Stomach (tissue), 9 donors: Measurements from ENCODE around the gene KCNK7. TPM values are rescaled to one million over a fixed set of nuclear protein-coding genes. Genes with fewer than 3 reads are reported as not detected.
A peak's percentile ranks its signal among the peaks of the same experiment; 100 is the strongest.
"Not testable (repeated sequence)": the region's sequence is repeated elsewhere in the genome, so short reads cannot be mapped to it uniquely, and the experiment has no call there.

Source experiments
- DNase-seq, 2 donors: peaks; one replicate each; pipeline versions ENCODE4 v3.0.0 to v3.0.0-alpha.2; 2013 to 2019
- H3K27ac ChIP-seq, 5 donors: fragments of 200-600 bp in 4 of 5; sonication (generic) in 4 of 5; one replicate each; pipeline ENCODE4 v1.5.1; 2013 to 2019; ENCODE audit warnings: mild to moderate bottlenecking in 1 of 5, moderate library complexity in 1 of 5
- H3K27me3 ChIP-seq, 3 donors: fragments of 200-600 bp; sonication (generic); one replicate each; pipeline ENCODE4 v1.5.1; 2017 to 2019; ENCODE audit warnings: mixed run types in 1 of 3
- H3K36me3 ChIP-seq, 4 donors: fragments of 200-600 bp; sonication (generic); 1 replicate in 3 of 4; 2 replicates in 1 of 4; pipeline ENCODE4 v1.5.1; 2016 to 2019
- H3K4me1 ChIP-seq, 4 donors: fragments of 200-600 bp; sonication (generic); one replicate each; pipeline ENCODE4 v1.5.1; 2016 to 2019
- H3K4me3 ChIP-seq, 4 donors: fragments of 200-600 bp; sonication (generic) in 3 of 4; one replicate each; pipeline ENCODE4 v1.5.1; 2016 to 2019; ENCODE audit warnings: mild to moderate bottlenecking in 1 of 4
- H3K9me3 ChIP-seq, 4 donors: fragments of 200-600 bp; sonication (generic); one replicate each; pipeline ENCODE4 v1.5.1; 2016 to 2019
- EP300 ChIP-seq: sonication (generic); formaldehyde crosslinking; IDR thresholded peaks from one replicate; pipeline ENCODE4 v1.6.1; 2017; ENCODE audit warnings: antibody characterized with exemption
- POLR2A ChIP-seq, 4 donors: fragments of 450-650 bp; IDR thresholded peaks; one replicate each; pipeline ENCODE4 v1.6.1; 2016; ENCODE audit warnings: antibody characterized with exemption in 4 of 4, control low read depth in 2 of 4, mild to moderate bottlenecking in 1 of 4, moderate library complexity in 1 of 4
- POLR2AphosphoS5 ChIP-seq, 3 donors: sonication (generic); formaldehyde crosslinking; IDR thresholded peaks; one replicate each; pipeline ENCODE4 v1.6.1; 2016; ENCODE audit warnings: antibody characterized with exemption in 3 of 3
- WGBS, 5 donors: extraction: QIAGEN DNeasy Blood & Tissue Kit in 3 of 5; methylation state at CpG; one replicate each; pipeline versions ENCODE4 v1.1.5 to v1.1.7; 2013 to 2018; 5-methylcytosine and 5-hydroxymethylcytosine counted together
- intact Hi-C: fragments of 100-400 bp; cut with DNase I; formaldehyde crosslinking; loops from one replicate; pipeline ENCODE4 v1.15.1; 2023; ENCODE audit warnings: low total_unique reads
- polyA plus RNA-seq, 3 donors: library from polyadenylated mRNA; stranded (reverse); fragments of 200-250 nt; gene quantifications; one replicate each; pipeline ENCODE4 v1.2.3, GENCODE V29; 2013
- total RNA-seq, 5 donors: library from RNA; depleted of rRNA; stranded (reverse); fragments of >200 nt; gene quantifications; one replicate each; pipeline versions ENCODE4 v1.1.0 to v1.2.3, GENCODE V29; 2014 to 2016
- TF ChIP-seq, protein P1 (sequence below), 7 experiments: fragments of 450-650 bp in 4 of 7; fragments of 200-600 bp in 3 of 7; sonication (generic) in 3 of 7; IDR thresholded peaks; one replicate each; pipeline ENCODE4 v1.5.1; 2016 to 2019; ENCODE audit warnings: antibody characterized with exemption in 7 of 7, control low read depth in 2 of 7, mild to moderate bottlenecking in 1 of 7
- donor health status: healthy with polysubstance abuse.
- donor health status: Bipolar disorder and iron deficiency.
- donor health status: healthy.

Gene KCNK7
- total and polyA plus RNA-seq, 8 donors = 0.58 to 5.8 (median 3.0) TPM; not detected in 4

GRCh38 chr11:65642014-65642671 is 46.5 kb upstream of the KCNK7 start:
- 38 to 51% (median 44%) methylated on average over 25 to 49 of the region's 49 CpGs for WGBS, 5 donors
- peak in 1 of 2 donors; percentile 44 for DNase-seq

GRCh38 chr11:65641297-65642013 is 45.9 kb upstream of the KCNK7 start:
- H3K4me1 ChIP-seq = peaks cover 36 to 74% (median 53%) of the 10 kb centered on the region in 4 donors
- TF ChIP-seq POLR2AphosphoS5 (IDR thresholded peaks at IDR 0.05) (no peak), POLR2A (IDR thresholded peaks at IDR 0.05) (no peak), EP300 (no peak)
- TF ChIP-seq, protein P1, sequence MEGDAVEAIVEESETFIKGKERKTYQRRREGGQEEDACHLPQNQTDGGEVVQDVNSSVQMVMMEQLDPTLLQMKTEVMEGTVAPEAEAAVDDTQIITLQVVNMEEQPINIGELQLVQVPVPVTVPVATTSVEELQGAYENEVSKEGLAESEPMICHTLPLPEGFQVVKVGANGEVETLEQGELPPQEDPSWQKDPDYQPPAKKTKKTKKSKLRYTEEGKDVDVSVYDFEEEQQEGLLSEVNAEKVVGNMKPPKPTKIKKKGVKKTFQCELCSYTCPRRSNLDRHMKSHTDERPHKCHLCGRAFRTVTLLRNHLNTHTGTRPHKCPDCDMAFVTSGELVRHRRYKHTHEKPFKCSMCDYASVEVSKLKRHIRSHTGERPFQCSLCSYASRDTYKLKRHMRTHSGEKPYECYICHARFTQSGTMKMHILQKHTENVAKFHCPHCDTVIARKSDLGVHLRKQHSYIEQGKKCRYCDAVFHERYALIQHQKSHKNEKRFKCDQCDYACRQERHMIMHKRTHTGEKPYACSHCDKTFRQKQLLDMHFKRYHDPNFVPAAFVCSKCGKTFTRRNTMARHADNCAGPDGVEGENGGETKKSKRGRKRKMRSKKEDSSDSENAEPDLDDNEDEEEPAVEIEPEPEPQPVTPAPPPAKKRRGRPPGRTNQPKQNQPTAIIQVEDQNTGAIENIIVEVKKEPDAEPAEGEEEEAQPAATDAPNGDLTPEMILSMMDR (IDR thresholded peaks at IDR 0.05) = no peak
- 69 to 90% (median 72%) methylated on average over 9 to 16 of the region's 16 CpGs for WGBS, 5 donors
- no peaks in the 10 kb centered on the region for H3K27me3 ChIP-seq
- H3K36me3 ChIP-seq = peaks cover 7 to 58% (median 54%) of the 10 kb centered on the region in 4 donors
- H3K27ac ChIP-seq = peak overlapping the region in 4 of 5 donors; percentile 85 to 95 (median 90)
- DNase-seq = no peak
- H3K4me3 ChIP-seq = peak overlapping the region; percentile 8 to 88 (median 36)
- no peaks in the 10 kb centered on the region for H3K9me3 ChIP-seq
- intact Hi-C loops = no loop called here

More at GRCh38 chr11:65642014-65642671, 46.5 kb upstream of the KCNK7 start:
- no peaks in the 10 kb centered on the region for H3K9me3 ChIP-seq
- peaks cover 0 to 58% (median 53%) of the 10 kb centered on the region in 4 donors for H3K36me3 ChIP-seq
- peak overlapping the region in 1 of 5 donors; percentile 95 for H3K27ac ChIP-seq
- peak overlapping the region in 1 of 4 donors; percentile 88 for H3K4me3 ChIP-seq
- TF ChIP-seq EP300 = no peak
- TF ChIP-seq POLR2A (IDR thresholded peaks at IDR 0.05) = no peak
- no peak for TF ChIP-seq POLR2AphosphoS5 (IDR thresholded peaks at IDR 0.05)
- no peaks in the 10 kb centered on the region for H3K27me3 ChIP-seq
- intact Hi-C loops = no loop called here
- peaks cover 35 to 72% (median 58%) of the 10 kb centered on the region in 4 donors for H3K4me1 ChIP-seq

DNA sequence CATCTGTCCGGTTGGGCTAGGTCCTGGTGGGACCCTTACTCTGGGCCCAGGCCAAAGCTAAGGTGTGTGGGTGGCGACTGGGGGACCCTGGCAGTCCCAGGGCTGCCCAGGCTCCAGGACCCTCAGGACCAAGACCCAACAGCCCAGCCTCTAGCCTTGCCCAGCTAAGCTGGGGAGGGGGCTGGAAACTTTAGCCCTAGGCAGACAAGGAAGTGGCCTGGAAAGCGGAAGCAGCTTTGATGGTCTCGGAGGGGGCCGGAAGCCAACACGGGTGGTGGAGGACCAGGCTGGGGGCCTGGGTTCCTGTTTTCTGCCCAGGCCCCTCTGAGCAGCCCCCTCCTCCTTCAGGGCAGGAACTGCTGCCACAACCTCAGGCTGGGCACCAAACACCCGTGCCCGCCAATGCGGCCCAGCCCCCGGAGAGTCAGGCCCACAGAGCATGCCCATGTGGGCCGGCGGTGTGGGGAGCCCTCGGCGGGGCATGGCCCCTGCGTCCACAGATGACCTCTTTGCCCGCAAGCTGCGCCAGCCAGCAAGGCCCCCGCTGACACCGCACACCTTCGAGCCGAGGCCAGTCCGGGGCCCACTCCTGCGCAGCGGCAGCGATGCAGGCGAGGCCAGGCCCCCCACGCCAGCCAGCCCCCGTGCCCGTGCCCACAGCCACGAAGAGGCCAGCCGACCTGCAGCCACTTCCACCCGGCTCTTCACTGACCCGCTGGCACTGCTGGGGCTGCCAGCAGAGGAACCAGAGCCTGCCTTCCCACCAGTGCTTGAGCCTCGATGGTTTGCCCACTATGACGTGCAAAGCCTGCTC is 45.1 kb upstream of the KCNK7 start:
- Histone ChIP-seq H3K4me3 (peak overlapping the region; percentile 16 to 88 (median 36)), H3K36me3 (peaks cover 14 to 58% (median 54%) of the 10 kb centered on the region in 4 donors), H3K27ac (peak overlapping the region; percentile 74 to 95 (median 89)), H3K9me3 (no peaks in the 10 kb centered on the region), H3K27me3 (no peaks in the 10 kb centered on the region), H3K4me1 (peaks cover 36 to 79% (median 52%) of the 10 kb centered on the region in 4 donors)
- intact Hi-C loops = no loop called here
- WGBS, 5 donors = 77 to 82% (median 78%) methylated on average over 11 to 35 of the region's 35 CpGs
- DNase-seq = peak; percentile 59 to 66
- TF ChIP-seq, protein P1 (IDR thresholded peaks at IDR 0.05) = no peak
- no peak for TF ChIP-seq POLR2AphosphoS5 (IDR thresholded peaks at IDR 0.05)
- TF ChIP-seq POLR2A (IDR thresholded peaks at IDR 0.05) = no peak
- TF ChIP-seq EP300 = no peak

GRCh38 chr11:65639623-65640482 is 44.3 kb upstream of the KCNK7 start:
- H3K4me1 ChIP-seq = peaks cover 36 to 79% (median 52%) of the 10 kb centered on the region in 4 donors
- H3K36me3 ChIP-seq = peaks cover 23 to 58% (median 54%) of the 10 kb centered on the region in 4 donors
- no peaks in the 10 kb centered on the region for H3K9me3 ChIP-seq
- DNase-seq = peak in 1 of 2 donors; percentile 80
- WGBS, 5 donors = 65 to 74% (median 68%) methylated on average over 7 to 8 of the region's 8 CpGs
- H3K27ac ChIP-seq = peak overlapping the region; percentile 74 to 95 (median 89)
- TF ChIP-seq POLR2AphosphoS5 (IDR thresholded peaks at IDR 0.05) (peak in 1 of 3 donors; percentile 30), EP300 (no peak)
- H3K27me3 ChIP-seq = no peaks in the 10 kb centered on the region
- intact Hi-C loops = no loop called here
- peak overlapping the region; percentile 16 to 88 (median 55) for H3K4me3 ChIP-seq

- H3K36me3 ChIP-seq = peaks cover 29 to 58% (median 54%) of the 10 kb centered on the region in 4 donors
- 78 to 89% (median 88%) methylated on average over 9 of the region's 9 CpGs for WGBS, 5 donors
- H3K27ac ChIP-seq = peak overlapping the region in 4 of 5 donors; percentile 85 to 95 (median 90)
- peak overlapping the region; percentile 70 to 88 (median 79) for H3K4me3 ChIP-seq
- peaks cover 36 to 79% (median 52%) of the 10 kb centered on the region in 4 donors for H3K4me1 ChIP-seq
- intact Hi-C loops, DNase-seq, H3K27me3 ChIP-seq, H3K9me3 ChIP-seq: not testable (repeated sequence)
Observed at GRCh38 chr11:65639228-65639597, 43.6 kb upstream of the KCNK7 start.
